ENCODE measurements around the gene HMGCS2. TPM values are rescaled to one million over a fixed set of nuclear protein-coding genes. Genes with fewer than 3 reads are reported as not detected.

The HMGCS2 gene
- total and polyA plus RNA-seq, 5 experiments from 2014 or later, result not detected

Other genes with a start within 250 kb of the HMGCS2 start
- under 1 TPM in 1 of 2 experiments, not detected in 1; 0.08 TPM for gene ZNF697, start 120.6 kb downstream of the HMGCS2 start, total RNA-seq
- not detected for gene ZNF697, start 120.6 kb downstream of the HMGCS2 start, polyA plus RNA-seq
- 10 to 100 TPM; 61.2 to 64.9 TPM for gene PHGDH, start 57.0 kb downstream of the HMGCS2 start, total RNA-seq
- 10 to 100 TPM; 18.5 to 55.9 (median 53.3) TPM for gene PHGDH, start 57.0 kb downstream of the HMGCS2 start, polyA plus RNA-seq
- gene REG4, start 42.6 kb upstream of the HMGCS2 start, total RNA-seq, result 10 to 100 TPM; 16.1 to 18.1 TPM
- 10 to 100 TPM; 15.0 to 63.0 (median 30.0) TPM for gene REG4, start 42.6 kb upstream of the HMGCS2 start, polyA plus RNA-seq
- gene ADAM30, start 127.6 kb upstream of the HMGCS2 start, total RNA-seq, result not detected
- not detected for gene ADAM30, start 127.6 kb upstream of the HMGCS2 start, polyA plus RNA-seq

Measured in naive thymus-derived CD8-positive, alpha-beta T cell (primary cell).